Measurements from ENCODE around the gene GPR6.

Gene GPR6

GRCh38 chr6:110002676-110003075 is 24.6 kb downstream of the GPR6 start:
- no peak for DNase-seq

- no peak for DNase-seq
These were observed 35.3 kb downstream of the GPR6 start for GRCh38 chr6:110013386-110013785.

- no peak for DNase-seq
These were observed 37.1 kb downstream of the GPR6 start for GRCh38 chr6:110015206-110015605.

- no peak for DNase-seq
These were observed 39.2 kb downstream of the GPR6 start for GRCh38 chr6:110017306-110017705.

- no peak for DNase-seq
These were observed 39.8 kb downstream of the GPR6 start for GRCh38 chr6:110017946-110018345.

- DNase-seq = no peak
These were observed 40.4 kb downstream of the GPR6 start for GRCh38 chr6:110018486-110018885.

- no peak for DNase-seq
These were observed 42.8 kb downstream of the GPR6 start for GRCh38 chr6:110020888-110021287.

- DNase-seq = no peak
These were observed 51.0 kb downstream of the GPR6 start for GRCh38 chr6:110029144-110029543.

All from NCI-H1048 (cell line).